ENCODE measurements around the gene EID3. TPM values are rescaled to one million over a fixed set of nuclear protein-coding genes. Genes with fewer than 3 reads are reported as not detected.
"Not testable (repeated sequence)": the region's sequence is repeated elsewhere in the genome, so short reads cannot be mapped to it uniquely, and the experiment has no call there.

Gene EID3
- total RNA-seq, 2 experiments from 2014 or later, result 4.7 TPM

GRCh38 chr12:104317538-104318210 is 14.1 kb downstream of the EID3 start:
- ChIA-PET CTCF (interaction anchor here (1.5 kb wide), 1 partner anchor 14 kb away, joined by 3 read pairs; the partner anchor contains the start of gene EID3), POLR2A (no interaction called here)
- peaks cover 48% of the 10 kb centered on the region for H3K36me3 Mint-ChIP-seq
- no peak overlapping the region for H3K27ac Mint-ChIP-seq
- DNase-seq, result no peak
- no peaks in the 10 kb centered on the region for H3K27me3 Mint-ChIP-seq
- H3K4me3 Mint-ChIP-seq, result no peak overlapping the region
- intact Hi-C loops (cut with micrococcal nuclease), result no loop called here
- no peaks in the 10 kb centered on the region for H3K4me1 Mint-ChIP-seq (ENCODE audit: low read depth)
- H3K9me3 Mint-ChIP-seq, result no peaks in the 10 kb centered on the region

GRCh38 chr12:104319028-104319427 is 15.5 kb downstream of the EID3 start:
- no peak overlapping the region for H3K4me3 Mint-ChIP-seq
- H3K27ac Mint-ChIP-seq, result no peak overlapping the region
- no peaks in the 10 kb centered on the region for H3K4me1 Mint-ChIP-seq (ENCODE audit: low read depth)
- POLR2A ChIA-PET, result no interaction called here
- intact Hi-C loops (cut with micrococcal nuclease), result no loop called here
- CTCF ChIA-PET, result interaction anchor here (1.5 kb wide), 1 partner anchor 15 kb away, joined by 3 read pairs; the partner anchor contains the start of gene EID3
- peaks cover 44% of the 10 kb centered on the region for H3K36me3 Mint-ChIP-seq
- no peaks in the 10 kb centered on the region for H3K9me3 Mint-ChIP-seq
- no peaks in the 10 kb centered on the region for H3K27me3 Mint-ChIP-seq
- DNase-seq, result no peak

- H3K9me3 Mint-ChIP-seq, result no peaks in the 10 kb centered on the region
- H3K36me3 Mint-ChIP-seq, result peaks cover 46% of the 10 kb centered on the region
- H3K27ac Mint-ChIP-seq, result peak overlapping the region; percentile 28
- H3K4me1 Mint-ChIP-seq (ENCODE audit: low read depth), result no peaks in the 10 kb centered on the region
- no peak overlapping the region for H3K4me3 Mint-ChIP-seq
- H3K27me3 Mint-ChIP-seq, result no peaks in the 10 kb centered on the region
- intact Hi-C loops (cut with micrococcal nuclease), result no loop called here
- DNase-seq, result no peak
- ChIA-PET POLR2A (no interaction called here), CTCF (interaction anchor here (0.7 to 1.3 kb wide), 2 partner anchors 103 to 120 kb away, joined by 3 to 5 read pairs; no protein-coding TSS in a partner anchor)
Measured at GRCh38 chr12:104319918-104320626, 16.5 kb downstream of the EID3 start.

GRCh38 chr12:104320627-104321024 is 17.1 kb downstream of the EID3 start:
- no peaks in the 10 kb centered on the region for H3K4me1 Mint-ChIP-seq (ENCODE audit: low read depth)
- no peaks in the 10 kb centered on the region for H3K9me3 Mint-ChIP-seq
- no peaks in the 10 kb centered on the region for H3K27me3 Mint-ChIP-seq
- ChIA-PET POLR2A (no interaction called here), CTCF (interaction anchor here (0.6 to 1.3 kb wide), 3 partner anchors 60 to 121 kb away, joined by 3 to 5 read pairs (median 3); no protein-coding TSS in a partner anchor)
- DNase-seq, result no peak
- peaks cover 45% of the 10 kb centered on the region for H3K36me3 Mint-ChIP-seq
- H3K4me3 Mint-ChIP-seq, result no peak overlapping the region
- intact Hi-C loops (cut with micrococcal nuclease), result no loop called here
- no peak overlapping the region for H3K27ac Mint-ChIP-seq

- H3K9me3 Mint-ChIP-seq, result no peaks in the 10 kb centered on the region
- no peak overlapping the region for H3K27ac Mint-ChIP-seq
- ChIA-PET CTCF (no interaction called here), POLR2A (no interaction called here)
- H3K27me3 Mint-ChIP-seq, result no peaks in the 10 kb centered on the region
- H3K4me3 Mint-ChIP-seq, result no peak overlapping the region
- DNase-seq, result no peak
- no peaks in the 10 kb centered on the region for H3K4me1 Mint-ChIP-seq (ENCODE audit: low read depth)
- H3K36me3 Mint-ChIP-seq, result peaks cover 47% of the 10 kb centered on the region
- intact Hi-C loops (cut with micrococcal nuclease), result no loop called here
Measured at GRCh38 chr12:104321949-104322348, 18.4 kb downstream of the EID3 start.

- CTCF ChIA-PET; POLR2A ChIA-PET; H3K27me3 Mint-ChIP-seq; DNase-seq; H3K27ac Mint-ChIP-seq; H3K9me3 Mint-ChIP-seq; H3K4me1 Mint-ChIP-seq (ENCODE audit: low read depth); intact Hi-C loops (cut with micrococcal nuclease); H3K4me3 Mint-ChIP-seq: not testable (repeated sequence)
- H3K36me3 Mint-ChIP-seq, result peaks cover 50% of the 10 kb centered on the region
Measured at GRCh38 chr12:104322533-104322932, 19.0 kb downstream of the EID3 start.

- POLR2A ChIA-PET, result no interaction called here
- peaks cover 48% of the 10 kb centered on the region for H3K36me3 Mint-ChIP-seq
- no peaks in the 10 kb centered on the region for H3K4me1 Mint-ChIP-seq (ENCODE audit: low read depth)
- DNase-seq, result no peak
- intact Hi-C loops (cut with micrococcal nuclease), result no loop called here
- no peak overlapping the region for H3K4me3 Mint-ChIP-seq
- H3K9me3 Mint-ChIP-seq, result no peaks in the 10 kb centered on the region
- H3K27ac Mint-ChIP-seq, result no peak overlapping the region
- no peaks in the 10 kb centered on the region for H3K27me3 Mint-ChIP-seq
- CTCF ChIA-PET, result no interaction called here
Measured at GRCh38 chr12:104323899-104324298, 20.4 kb downstream of the EID3 start.

- POLR2A ChIA-PET, result interaction anchor here (0.6 kb wide), 2 partner anchors 325 to 400 kb away, joined by 4 to 5 read pairs; no protein-coding TSS in a partner anchor
- CTCF ChIA-PET, result interaction anchor here (0.7 kb wide), 1 partner anchor 128 kb away, joined by 6 read pairs; no protein-coding TSS in a partner anchor
- H3K27me3 Mint-ChIP-seq; intact Hi-C loops (cut with micrococcal nuclease); H3K9me3 Mint-ChIP-seq; DNase-seq; H3K4me1 Mint-ChIP-seq (ENCODE audit: low read depth); H3K27ac Mint-ChIP-seq; H3K4me3 Mint-ChIP-seq: not testable (repeated sequence)
- H3K36me3 Mint-ChIP-seq, result peaks cover 43% of the 10 kb centered on the region
Measured at GRCh38 chr12:104328278-104328677, 24.7 kb downstream of the EID3 start.

- DNase-seq, result no peak
- H3K4me1 Mint-ChIP-seq (ENCODE audit: low read depth), result no peaks in the 10 kb centered on the region
- intact Hi-C loops (cut with micrococcal nuclease), result no loop called here
- H3K4me3 Mint-ChIP-seq, result no peak overlapping the region
- ChIA-PET POLR2A (no interaction called here), CTCF (interaction anchor here (0.7 kb wide), 1 partner anchor 129 kb away, joined by 6 read pairs; no protein-coding TSS in a partner anchor)
- H3K27ac Mint-ChIP-seq, result no peak overlapping the region
- H3K27me3 Mint-ChIP-seq, result no peaks in the 10 kb centered on the region
- H3K36me3 Mint-ChIP-seq, result peaks cover 45% of the 10 kb centered on the region
- H3K9me3 Mint-ChIP-seq, result no peaks in the 10 kb centered on the region
Measured at GRCh38 chr12:104328790-104329189, 25.3 kb downstream of the EID3 start.

- Mint-ChIP-seq H3K9me3 (no peaks in the 10 kb centered on the region), H3K27me3 (no peaks in the 10 kb centered on the region), H3K4me1 (ENCODE audit: low read depth) (no peaks in the 10 kb centered on the region), H3K4me3 (no peak overlapping the region), H3K36me3 (peaks cover 41% of the 10 kb centered on the region), H3K27ac (no peak overlapping the region)
- intact Hi-C loops (cut with micrococcal nuclease), result no loop called here
- ChIA-PET POLR2A (no interaction called here), CTCF (no interaction called here)
- DNase-seq, result no peak
Measured at GRCh38 chr12:104329707-104330532, 26.4 kb downstream of the EID3 start.

GRCh38 chr12:104331376-104331775 is 27.8 kb downstream of the EID3 start:
- ChIA-PET CTCF (no interaction called here), POLR2A (no interaction called here)
- no peaks in the 10 kb centered on the region for H3K9me3 Mint-ChIP-seq
- no peak overlapping the region for H3K4me3 Mint-ChIP-seq
- no peaks in the 10 kb centered on the region for H3K4me1 Mint-ChIP-seq (ENCODE audit: low read depth)
- peaks cover 32% of the 10 kb centered on the region for H3K36me3 Mint-ChIP-seq
- no peak for DNase-seq
- no peak overlapping the region for H3K27ac Mint-ChIP-seq
- no peaks in the 10 kb centered on the region for H3K27me3 Mint-ChIP-seq
- intact Hi-C loops (cut with micrococcal nuclease), result no loop called here

GRCh38 chr12:104332273-104332672 is 28.7 kb downstream of the EID3 start:
- peaks cover 29% of the 10 kb centered on the region for H3K36me3 Mint-ChIP-seq
- H3K4me1 Mint-ChIP-seq (ENCODE audit: low read depth); CTCF ChIA-PET; DNase-seq; H3K4me3 Mint-ChIP-seq; H3K27ac Mint-ChIP-seq; H3K9me3 Mint-ChIP-seq; H3K27me3 Mint-ChIP-seq; POLR2A ChIA-PET; intact Hi-C loops (cut with micrococcal nuclease): not testable (repeated sequence)
